MM.1S (cell line): Measurements from ENCODE around the gene SETD2.

Experiments
- EZH2 ChIP-seq: fragments of 300-600 bp; sonication (generic); optimal IDR thresholded peaks from 2 replicates; pipeline ENCODE3; 2017; ENCODE audit warnings: low read depth, mild to moderate bottlenecking, antibody characterized with exemption, low read length, mixed read lengths
- EZH2phosphoT487 ChIP-seq: fragments of 300-600 bp; sonication (generic); IDR thresholded peaks from 2 replicates; pipeline ENCODE4 v1.6.1; 2018; ENCODE audit warnings: antibody characterized with exemption, low read length
- TF ChIP-seq, protein P1 (sequence below): fragments of 300-600 bp; sonication (generic); IDR thresholded peaks from 2 replicates; pipeline ENCODE4 v1.5.1; 2016; ENCODE audit warnings: antibody characterized with exemption, low read length, mixed read lengths

DNA sequence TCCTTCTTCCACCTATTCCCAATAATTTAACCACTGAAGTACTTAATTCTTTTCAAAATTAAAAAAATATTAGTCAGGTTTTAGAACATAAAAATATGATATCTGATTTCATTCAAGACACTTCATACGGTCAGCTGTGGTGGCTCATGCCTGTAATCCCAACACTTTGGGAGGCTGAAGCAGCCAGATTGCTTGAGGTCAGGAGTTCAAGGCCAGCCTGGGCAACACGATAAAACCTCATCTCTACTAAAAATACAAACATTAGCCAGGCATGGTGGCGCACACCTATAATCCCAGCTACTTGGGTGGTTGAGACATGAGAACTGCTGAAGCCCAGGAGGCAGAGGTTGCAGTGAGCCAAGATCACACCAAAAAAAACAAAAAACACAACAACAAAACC is 127.8 kb downstream of the SETD2 start:
- TF ChIP-seq, protein P1, sequence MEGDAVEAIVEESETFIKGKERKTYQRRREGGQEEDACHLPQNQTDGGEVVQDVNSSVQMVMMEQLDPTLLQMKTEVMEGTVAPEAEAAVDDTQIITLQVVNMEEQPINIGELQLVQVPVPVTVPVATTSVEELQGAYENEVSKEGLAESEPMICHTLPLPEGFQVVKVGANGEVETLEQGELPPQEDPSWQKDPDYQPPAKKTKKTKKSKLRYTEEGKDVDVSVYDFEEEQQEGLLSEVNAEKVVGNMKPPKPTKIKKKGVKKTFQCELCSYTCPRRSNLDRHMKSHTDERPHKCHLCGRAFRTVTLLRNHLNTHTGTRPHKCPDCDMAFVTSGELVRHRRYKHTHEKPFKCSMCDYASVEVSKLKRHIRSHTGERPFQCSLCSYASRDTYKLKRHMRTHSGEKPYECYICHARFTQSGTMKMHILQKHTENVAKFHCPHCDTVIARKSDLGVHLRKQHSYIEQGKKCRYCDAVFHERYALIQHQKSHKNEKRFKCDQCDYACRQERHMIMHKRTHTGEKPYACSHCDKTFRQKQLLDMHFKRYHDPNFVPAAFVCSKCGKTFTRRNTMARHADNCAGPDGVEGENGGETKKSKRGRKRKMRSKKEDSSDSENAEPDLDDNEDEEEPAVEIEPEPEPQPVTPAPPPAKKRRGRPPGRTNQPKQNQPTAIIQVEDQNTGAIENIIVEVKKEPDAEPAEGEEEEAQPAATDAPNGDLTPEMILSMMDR, result no peak
- no peak for TF ChIP-seq EZH2phosphoT487
- no peak for TF ChIP-seq EZH2
